ENCODE results near the gene POU2AF3. TPM values are rescaled to one million over a fixed set of nuclear protein-coding genes. Genes with fewer than 3 reads are reported as not detected.
"Not testable (repeated sequence)": the region's sequence is repeated elsewhere in the genome, so short reads cannot be mapped to it uniquely, and the experiment has no call there.

The POU2AF3 gene
- total and polyA plus RNA-seq, 8 donors: 1.1 to 15.7 (median 2.2) TPM

DNA sequence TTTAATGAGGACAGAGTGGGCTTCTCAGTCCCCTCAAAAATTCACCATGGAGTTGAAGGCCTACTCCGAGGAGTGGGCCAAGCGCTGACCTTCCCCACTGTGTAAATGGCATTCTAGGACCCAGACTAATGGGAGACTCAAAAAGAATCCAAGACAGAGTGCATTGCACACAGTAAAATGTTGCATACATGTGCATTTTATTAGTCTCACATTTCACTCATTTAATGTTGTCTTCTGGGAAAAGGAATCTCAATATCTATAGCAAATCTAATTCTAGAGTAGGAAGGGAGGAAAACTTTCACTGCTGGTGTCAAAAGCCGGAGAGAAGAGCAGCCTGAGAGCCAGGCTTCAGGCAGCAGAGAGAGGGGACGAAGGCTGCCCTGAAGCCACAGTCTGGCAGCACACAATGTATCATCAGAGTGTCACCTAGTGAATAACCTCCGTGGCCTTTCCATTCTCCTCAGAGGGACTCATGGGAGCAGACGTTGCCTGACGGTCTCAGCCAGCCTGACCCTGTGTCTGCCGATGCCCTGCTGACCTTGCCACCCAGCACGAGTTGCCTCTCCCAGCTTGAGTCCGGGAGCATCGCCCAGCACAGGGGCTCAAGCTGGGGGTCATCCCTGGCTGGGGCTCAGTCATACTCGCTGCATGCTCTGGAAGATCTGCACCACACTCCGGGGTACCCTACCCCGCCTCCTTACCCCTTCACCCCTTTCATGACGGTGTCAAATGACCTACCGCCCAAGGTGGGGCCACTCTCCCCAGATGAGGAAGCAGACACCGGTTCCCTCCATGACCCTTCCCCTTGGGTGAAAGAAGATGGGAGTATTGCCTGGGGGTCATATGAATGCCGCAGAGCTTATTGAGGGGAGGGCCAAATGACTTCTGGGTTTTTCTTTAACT, 12.9 kb upstream of the POU2AF3 start:
- ATAC-seq: no peak
- Histone ChIP-seq H3K9me3 (no peaks in the 10 kb centered on the region), H3K36me3 (no peaks in the 10 kb centered on the region), H3K4me3 (no peak overlapping the region), H3K27ac (no peak overlapping the region), H3K27me3 (no peaks in the 10 kb centered on the region), H3K4me1 (no peaks in the 10 kb centered on the region)
- peak in 1 of 6 donors; percentile 58 for DNase-seq
- 81 to 85% methylated on average over 18 of the region's 18 CpGs for WGBS, 2 donors
- no peak for FAIRE-seq
- TF ChIP-seq, protein P1, sequence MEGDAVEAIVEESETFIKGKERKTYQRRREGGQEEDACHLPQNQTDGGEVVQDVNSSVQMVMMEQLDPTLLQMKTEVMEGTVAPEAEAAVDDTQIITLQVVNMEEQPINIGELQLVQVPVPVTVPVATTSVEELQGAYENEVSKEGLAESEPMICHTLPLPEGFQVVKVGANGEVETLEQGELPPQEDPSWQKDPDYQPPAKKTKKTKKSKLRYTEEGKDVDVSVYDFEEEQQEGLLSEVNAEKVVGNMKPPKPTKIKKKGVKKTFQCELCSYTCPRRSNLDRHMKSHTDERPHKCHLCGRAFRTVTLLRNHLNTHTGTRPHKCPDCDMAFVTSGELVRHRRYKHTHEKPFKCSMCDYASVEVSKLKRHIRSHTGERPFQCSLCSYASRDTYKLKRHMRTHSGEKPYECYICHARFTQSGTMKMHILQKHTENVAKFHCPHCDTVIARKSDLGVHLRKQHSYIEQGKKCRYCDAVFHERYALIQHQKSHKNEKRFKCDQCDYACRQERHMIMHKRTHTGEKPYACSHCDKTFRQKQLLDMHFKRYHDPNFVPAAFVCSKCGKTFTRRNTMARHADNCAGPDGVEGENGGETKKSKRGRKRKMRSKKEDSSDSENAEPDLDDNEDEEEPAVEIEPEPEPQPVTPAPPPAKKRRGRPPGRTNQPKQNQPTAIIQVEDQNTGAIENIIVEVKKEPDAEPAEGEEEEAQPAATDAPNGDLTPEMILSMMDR (IDR thresholded peaks at IDR 0.05): no peak
- intact Hi-C loops (cut with DNase I): loop anchor here in 2 of 3 donors (5.0 to 10.0 kb wide), 2 partner anchors 137 to 139 kb away; no protein-coding TSS in a partner anchor

DNA sequence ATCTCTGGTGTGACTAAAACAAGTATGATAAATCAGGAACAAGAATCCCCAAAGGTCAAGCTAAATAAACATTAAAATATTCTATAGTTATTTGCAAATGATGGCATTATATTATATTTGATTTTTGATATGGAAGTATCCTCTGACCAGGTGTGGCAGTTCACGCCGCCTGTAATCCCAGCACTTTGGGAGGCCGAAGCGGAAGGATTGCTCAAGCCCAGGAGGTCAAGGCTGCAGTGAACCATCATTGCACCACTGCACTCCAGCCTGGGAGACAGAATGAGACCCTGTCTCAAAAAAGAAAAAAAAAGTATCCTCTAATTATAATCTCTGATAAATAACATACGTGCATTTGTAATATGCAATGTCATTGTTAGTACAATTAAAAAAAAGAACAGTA, 6.6 kb upstream of the POU2AF3 start:
- Histone ChIP-seq H3K27me3 (no peaks in the 10 kb centered on the region), H3K27ac (no peak overlapping the region), H3K4me3 (no peak overlapping the region), H3K9me3 (no peaks in the 10 kb centered on the region), H3K4me1 (no peaks in the 10 kb centered on the region), H3K36me3 (no peaks in the 10 kb centered on the region)
- intact Hi-C loops (cut with DNase I): no loop called here
- FAIRE-seq (no peak), DNase-seq (no peak), ATAC-seq (no peak)
- TF ChIP-seq, protein P1 (IDR thresholded peaks at IDR 0.05): no peak
- WGBS, 2 donors: 63 to 75% methylated on average over 5 of the region's 5 CpGs

DNA sequence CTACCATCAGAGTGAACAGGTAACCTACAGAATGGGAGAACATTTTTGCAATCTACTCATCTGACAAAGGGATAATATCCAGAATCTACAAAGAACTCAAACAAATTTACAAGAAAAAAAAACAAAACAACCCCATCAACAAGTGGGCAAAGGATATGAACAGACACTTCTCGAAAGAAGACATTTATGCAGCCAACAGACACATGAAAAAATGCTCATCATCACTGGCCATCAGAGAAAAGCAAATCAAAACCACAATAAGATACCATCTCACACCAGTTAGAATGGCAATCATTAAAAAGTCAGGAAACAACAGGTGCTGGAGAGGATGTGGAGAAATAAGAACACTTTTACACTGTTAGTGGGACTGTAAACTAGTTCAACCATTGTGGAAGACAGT, 5.9 kb upstream of the POU2AF3 start:
- H3K36me3 ChIP-seq; FAIRE-seq; intact Hi-C loops (cut with DNase I); ATAC-seq; H3K27me3 ChIP-seq; H3K4me1 ChIP-seq; H3K9me3 ChIP-seq; DNase-seq; H3K4me3 ChIP-seq; H3K27ac ChIP-seq: not testable (repeated sequence)
- WGBS, 2 donors: 94 to 100% methylated on average over 1 of the region's 1 CpG

DNA sequence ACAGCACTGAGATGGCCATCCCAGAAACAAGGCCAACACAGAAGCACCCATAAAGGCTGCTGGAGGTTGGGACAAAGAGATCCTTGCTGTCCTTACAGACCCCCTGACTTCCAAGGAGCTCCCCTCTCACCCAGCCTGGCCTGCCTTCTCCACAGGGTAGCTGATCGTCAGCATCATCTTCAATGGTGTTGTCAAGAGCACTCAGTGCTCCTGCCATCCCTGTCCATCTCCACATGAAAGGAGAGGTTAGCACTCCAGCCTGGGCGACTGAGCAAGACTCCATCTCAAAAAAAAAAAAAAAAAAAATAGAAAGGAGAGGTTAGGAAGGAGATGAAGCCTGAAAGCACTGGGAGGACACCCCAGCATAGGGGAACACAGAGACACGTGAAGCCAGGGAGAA, 2.1 kb upstream of the POU2AF3 start:
- intact Hi-C loops (cut with DNase I): loop anchor here in 1 of 3 donors (5.0 kb wide), 2 partner anchors 126 to 141 kb away; no protein-coding TSS in a partner anchor
- no peak for DNase-seq

DNA sequence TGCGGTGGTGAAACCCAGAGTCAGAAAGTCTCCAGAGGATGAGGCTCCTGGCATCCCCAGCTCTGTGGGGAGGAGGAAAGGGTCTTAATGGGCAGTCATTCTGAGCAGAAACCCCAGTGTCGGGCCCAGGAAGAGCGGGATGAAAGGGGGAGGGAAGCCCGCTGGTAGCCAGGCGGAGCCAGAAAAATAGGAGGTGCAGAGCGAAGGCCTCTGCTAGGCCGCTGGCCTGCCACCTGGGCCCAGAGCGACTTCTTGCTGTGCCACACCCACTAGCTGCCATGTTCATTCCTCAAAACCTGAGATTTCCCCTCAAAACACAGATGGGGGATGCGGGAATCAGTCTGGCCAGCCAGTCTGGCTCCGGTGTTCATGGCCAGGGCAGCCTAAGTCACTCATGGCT, 650 bp upstream of the POU2AF3 start:
- Histone ChIP-seq H3K4me3 (no peak overlapping the region), H3K4me1 (peaks cover 0 to 25% (median 24%) of the 10 kb centered on the region in 3 donors), H3K27me3 (no peaks in the 10 kb centered on the region), H3K36me3 (no peaks in the 10 kb centered on the region), H3K27ac (no peak overlapping the region), H3K9me3 (no peaks in the 10 kb centered on the region)
- TF ChIP-seq, protein P1 (IDR thresholded peaks at IDR 0.05): no peak
- intact Hi-C loops (cut with DNase I): loop anchor here in 1 of 3 donors (5.0 kb wide), 2 partner anchors 125 to 140 kb away; no protein-coding TSS in a partner anchor
- no peak for ATAC-seq
- FAIRE-seq: no peak
- DNase-seq: no peak
- 95 to 98% methylated on average over 8 to 10 of the region's 10 CpGs for WGBS, 2 donors

More for the DNA sequence above, 2.1 kb upstream of the POU2AF3 start:
- Histone ChIP-seq H3K27ac (no peak overlapping the region), H3K4me3 (no peak overlapping the region), H3K4me1 (peaks cover 0 to 11% (median 9%) of the 10 kb centered on the region in 3 donors), H3K27me3 (no peaks in the 10 kb centered on the region), H3K9me3 (no peaks in the 10 kb centered on the region), H3K36me3 (no peaks in the 10 kb centered on the region)
- TF ChIP-seq, protein P1 (IDR thresholded peaks at IDR 0.05): no peak
- 90 to 96% methylated on average over 3 of the region's 3 CpGs for WGBS, 2 donors
- FAIRE-seq (no peak), ATAC-seq (no peak)
